EH (cell line): ENCODE data around the gene NHLRC4.

ENCODE experiments used
- DNase-seq: peaks from one replicate; pipeline ENCODE4 v3.0.0-alpha.2; 2015; ENCODE audit warnings: low read depth

The NHLRC4 gene

GRCh38 chr16:530111-530817 is 36.5 kb upstream of the NHLRC4 start:
- no peak for DNase-seq

DNA sequence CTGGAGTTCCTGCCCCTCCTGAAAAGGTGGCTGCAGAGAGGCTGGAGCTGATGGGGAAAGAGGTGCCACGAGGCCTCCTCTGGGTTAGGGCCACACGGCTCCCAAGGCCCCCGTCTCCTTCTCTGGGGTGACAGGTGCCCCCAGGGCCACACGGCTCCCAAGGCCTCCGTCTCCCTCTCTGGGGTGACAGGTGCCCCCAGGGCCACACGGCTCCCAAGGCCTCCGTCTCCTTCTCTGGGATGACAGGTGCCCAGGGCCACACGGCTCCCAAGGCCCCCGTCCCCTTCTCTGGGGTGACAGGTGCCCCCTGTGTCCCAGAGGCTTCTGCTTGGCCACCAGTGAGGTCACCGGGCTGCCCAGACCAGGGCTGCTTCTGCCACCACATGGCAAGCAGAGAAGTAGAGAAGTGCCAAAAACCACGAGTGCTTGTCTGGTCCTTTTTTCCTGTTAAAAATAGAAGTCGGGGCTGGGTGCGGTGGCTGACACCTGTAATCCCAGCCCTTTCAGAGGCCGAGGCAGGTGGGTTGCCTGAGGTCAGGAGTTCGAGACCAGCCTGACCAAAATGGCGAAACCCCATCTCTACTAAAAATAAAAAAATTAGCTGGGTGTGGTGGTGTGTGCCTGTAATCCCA is 35.2 kb upstream of the NHLRC4 start:
- DNase-seq, result no peak

GRCh38 chr16:533391-534123 is 33.2 kb upstream of the NHLRC4 start:
- DNase-seq, result no peak

- no peak for DNase-seq
Observed at GRCh38 chr16:534135-534534, 32.7 kb upstream of the NHLRC4 start.

GRCh38 chr16:534856-535445 is 31.9 kb upstream of the NHLRC4 start:
- no peak for DNase-seq

DNA sequence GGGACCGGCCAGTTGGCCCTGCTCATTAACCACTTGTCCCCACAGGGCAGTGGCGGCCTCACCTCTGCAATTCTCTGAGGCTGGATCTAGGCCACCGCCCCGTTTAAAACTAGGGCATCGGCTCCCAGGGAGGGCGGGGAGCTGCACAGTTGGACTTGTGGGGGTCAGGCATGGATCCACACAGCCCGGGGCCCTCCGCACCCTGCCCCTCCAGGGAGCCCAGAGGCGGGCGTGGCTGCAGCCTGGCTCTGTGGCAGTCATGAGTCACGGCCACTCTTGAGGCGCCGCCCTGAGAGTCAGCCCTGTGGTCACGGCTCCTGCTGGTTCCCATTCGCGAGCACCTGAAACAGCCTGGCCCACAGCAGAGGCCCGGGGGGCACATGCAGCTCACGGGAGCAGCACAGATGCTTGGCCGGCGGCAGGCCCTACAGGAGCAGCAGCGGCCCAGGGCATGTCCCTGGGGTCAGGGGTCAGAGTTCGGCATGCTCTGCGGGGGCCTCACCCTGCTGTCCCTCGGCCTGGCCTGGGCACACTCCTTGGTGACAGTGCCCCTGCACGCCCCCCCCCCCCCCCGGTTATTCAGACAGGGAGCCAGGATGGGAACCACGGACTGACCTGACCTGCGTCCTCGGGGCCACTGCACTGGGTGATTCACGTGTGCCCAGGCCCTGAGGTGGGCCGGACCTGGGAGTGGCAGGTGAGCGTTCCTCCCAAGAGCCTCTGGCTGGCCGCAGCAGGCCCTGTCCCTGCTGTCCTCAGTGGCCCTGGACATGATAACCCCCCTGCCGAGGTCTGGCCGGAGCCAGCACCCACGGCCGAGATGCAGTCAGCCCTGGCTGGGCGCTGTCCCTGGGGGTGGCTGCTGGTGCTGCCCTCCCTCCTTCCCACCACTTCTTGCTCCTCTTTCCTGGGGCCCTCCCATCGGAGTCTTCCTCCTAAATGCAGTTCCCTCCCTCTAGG is 31.1 kb upstream of the NHLRC4 start:
- DNase-seq, result peak; percentile 80

GRCh38 chr16:536746-537145 is 30.1 kb upstream of the NHLRC4 start:
- no peak for DNase-seq

- no peak for DNase-seq
Observed at GRCh38 chr16:537415-538335, 29.1 kb upstream of the NHLRC4 start.

DNA sequence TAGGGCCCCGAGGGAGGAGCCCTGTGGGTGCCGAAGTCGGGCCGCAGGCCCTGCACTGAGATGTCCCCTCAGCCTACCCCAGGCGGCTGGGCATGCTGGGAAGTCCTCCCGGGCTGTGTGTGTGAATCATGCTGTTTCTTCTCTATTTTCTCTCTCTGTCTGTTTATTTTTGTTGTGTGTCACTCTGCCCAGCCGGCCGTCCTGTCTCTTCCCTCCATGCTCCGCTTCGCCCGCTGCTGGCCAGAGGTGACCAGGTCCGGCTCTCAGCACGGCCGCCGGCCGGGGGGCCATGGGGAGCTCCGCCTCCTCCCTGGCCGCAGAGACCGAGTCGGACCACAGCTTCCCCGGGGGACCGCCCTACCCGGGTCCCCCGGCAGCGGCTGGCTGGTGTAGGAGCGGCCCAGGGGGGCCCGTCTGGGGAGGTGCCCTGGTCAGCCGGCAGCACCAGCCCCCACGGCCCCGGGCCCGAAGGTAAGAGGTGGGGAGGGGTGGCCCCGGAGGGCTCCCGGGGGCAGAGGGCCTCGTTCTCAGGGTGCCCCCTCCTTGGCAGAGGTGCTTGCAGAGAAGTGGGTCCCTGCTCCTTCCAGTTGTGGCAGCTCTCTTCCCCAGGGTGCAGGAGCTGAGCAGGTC is 26.8 kb upstream of the NHLRC4 start:
- DNase-seq, result peak; percentile 87

GRCh38 chr16:540645-541340 is 26.0 kb upstream of the NHLRC4 start:
- DNase-seq, result no peak

GRCh38 chr16:543301-544164 is 23.3 kb upstream of the NHLRC4 start:
- no peak for DNase-seq

- DNase-seq, result no peak
Observed at GRCh38 chr16:544517-544916, 22.3 kb upstream of the NHLRC4 start.

DNA sequence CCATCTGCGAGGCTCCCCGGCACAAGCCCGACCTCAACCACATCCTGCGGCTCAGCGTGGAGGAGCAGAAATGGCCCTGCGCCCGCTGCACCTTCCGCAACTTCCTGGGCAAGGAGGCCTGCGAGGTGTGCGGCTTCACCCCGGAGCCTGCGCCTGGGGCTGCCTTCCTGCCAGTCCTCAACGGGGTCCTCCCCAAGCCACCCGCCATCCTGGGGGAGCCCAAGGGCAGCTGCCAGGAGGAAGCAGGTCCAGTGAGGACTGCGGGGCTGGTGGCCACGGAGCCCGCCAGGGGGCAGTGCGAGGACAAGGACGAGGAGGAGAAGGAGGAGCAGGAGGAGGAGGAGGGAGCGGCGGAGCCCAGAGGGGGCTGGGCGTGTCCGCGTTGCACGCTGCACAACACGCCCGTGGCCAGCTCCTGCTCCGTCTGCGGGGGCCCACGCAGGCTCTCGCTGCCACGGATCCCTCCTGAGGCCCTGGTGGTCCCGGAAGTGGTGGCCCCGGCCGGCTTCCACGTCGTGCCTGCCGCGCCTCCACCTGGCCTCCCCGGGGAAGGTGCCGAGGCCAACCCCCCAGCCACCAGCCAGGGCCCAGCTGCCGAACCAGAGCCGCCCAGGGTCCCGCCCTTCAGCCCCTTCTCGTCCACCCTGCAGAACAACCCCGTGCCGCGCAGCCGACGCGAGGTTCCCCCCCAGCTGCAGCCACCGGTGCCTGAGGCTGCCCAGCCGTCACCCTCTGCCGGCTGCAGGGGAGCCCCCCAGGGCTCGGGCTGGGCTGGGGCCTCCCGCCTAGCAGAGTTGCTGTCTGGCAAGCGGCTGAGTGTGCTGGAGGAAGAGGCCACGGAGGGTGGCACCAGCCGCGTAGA is 19.7 kb upstream of the NHLRC4 start:
- DNase-seq, result peak; percentile 38

DNA sequence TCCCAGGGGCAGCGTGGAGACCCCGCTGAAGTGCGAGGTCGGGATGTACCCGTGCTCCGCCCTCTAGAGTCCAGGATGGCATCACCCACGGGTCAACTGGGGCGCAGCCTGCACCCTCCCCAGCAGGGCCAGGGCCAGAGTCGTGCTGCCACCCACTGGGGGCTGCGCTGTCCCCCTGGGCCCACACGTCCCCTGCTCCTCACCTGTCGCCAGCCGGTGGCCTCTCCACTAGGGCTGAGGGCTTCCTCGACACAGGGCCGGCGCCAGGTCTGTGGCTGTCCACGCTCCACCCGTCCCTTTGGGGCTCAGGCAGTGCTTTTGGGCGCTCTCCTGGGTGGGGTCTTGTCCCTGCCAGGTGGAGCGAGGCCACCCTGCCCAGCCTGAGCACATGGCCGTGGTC is 18.2 kb upstream of the NHLRC4 start:
- no peak for DNase-seq

- DNase-seq, result no peak
Observed at GRCh38 chr16:549544-550263, 17.1 kb upstream of the NHLRC4 start.

DNA sequence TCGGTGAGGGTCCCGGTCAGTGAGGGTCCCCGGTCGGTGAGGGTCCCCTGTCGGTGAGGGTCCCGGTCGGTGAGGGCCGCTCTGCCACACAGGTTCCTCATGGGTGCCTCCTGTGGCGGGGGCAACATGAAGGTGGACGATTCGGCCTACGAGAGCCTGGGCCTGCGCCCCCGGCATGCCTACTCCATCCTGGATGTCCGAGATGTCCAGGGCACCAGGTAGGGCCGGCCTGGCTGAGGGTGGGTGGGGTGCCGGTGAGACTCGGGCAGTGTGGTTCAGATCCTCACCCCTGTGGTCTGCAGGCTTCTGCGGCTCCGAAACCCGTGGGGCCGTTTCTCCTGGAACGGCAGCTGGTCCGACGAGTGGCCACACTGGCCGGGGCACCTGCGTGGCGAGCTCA is 15.6 kb upstream of the NHLRC4 start:
- DNase-seq, result no peak

DNA sequence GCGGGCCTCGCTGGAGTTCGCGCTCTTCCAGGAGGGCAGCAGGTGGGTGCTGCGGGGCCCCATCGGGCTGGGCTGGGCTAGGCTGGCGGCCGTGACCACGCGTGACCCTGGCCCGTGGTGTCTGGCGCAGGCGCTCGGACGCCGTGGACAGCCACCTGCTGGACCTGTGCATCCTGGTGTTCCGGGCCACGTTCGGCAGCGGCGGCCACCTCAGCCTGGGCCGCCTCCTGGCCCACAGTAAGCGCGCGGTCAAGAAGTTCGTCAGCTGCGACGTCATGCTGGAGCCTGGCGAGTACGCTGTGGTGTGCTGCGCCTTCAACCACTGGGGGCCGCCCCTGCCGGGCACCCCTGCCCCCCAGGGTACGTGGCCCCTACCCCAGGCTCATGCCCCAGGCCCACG is 14.6 kb upstream of the NHLRC4 start:
- DNase-seq, result no peak
